Epithelial cell of proximal tubule (primary cell): ENCODE data around the gene GLI1. TPM values are rescaled to one million over a fixed set of nuclear protein-coding genes. Genes with fewer than 3 reads are reported as not detected.
A peak's percentile ranks its signal among the peaks of the same experiment; 100 is the strongest.
"Not testable (repeated sequence)": the region's sequence is repeated elsewhere in the genome, so short reads cannot be mapped to it uniquely, and the experiment has no call there.

ENCODE experiments used
- DNase-seq: peaks from one replicate; pipeline ENCODE4 v3.0.0-alpha.2; 2011; ENCODE audit warnings: low read depth
- H3K4me3 ChIP-seq: 2 replicates; pipeline ENCODE4 v1.5.1; 2011; ENCODE audit warnings: low read depth, mild to moderate bottlenecking, low read length
- CTCF ChIP-seq: conservative IDR thresholded peaks from 2 replicates; pipeline ENCODE4 v1.5.1; 2012; ENCODE audit warnings: low read depth, mild to moderate bottlenecking, low read length
- total RNA-seq: library from RNA; depleted of rRNA; stranded (reverse); fragments of >200 nt; gene quantifications from 2 replicates; pipeline ENCODE4 v1.2.3, GENCODE V29; 2015

Gene GLI1
- 0.51 TPM in 1 of 2 replicates, not detected in the other for total RNA-seq

GRCh38 chr12:57459750-57460467 is at the start of gene GLI1:
GLI1 (plus strand) TSS chr12:57459785; CDS start chr12:57463692, 3,907 bp downstream.
- TF ChIP-seq CTCF: no peak
- peak within 1 kb of the TSS; percentile 60 for H3K4me3 ChIP-seq
- no peak for DNase-seq

- DNase-seq: no peak
- no peak for TF ChIP-seq CTCF
- H3K4me3 ChIP-seq: no peak overlapping the region
Measured at GRCh38 chr12:57410534-57410933, 49.1 kb upstream of the GLI1 start.

GRCh38 chr12:57414160-57414559 is 45.4 kb upstream of the GLI1 start:
- DNase-seq, H3K4me3 ChIP-seq: not testable (repeated sequence)

GRCh38 chr12:57415088-57415487 is 44.5 kb upstream of the GLI1 start:
- DNase-seq: no peak
- H3K4me3 ChIP-seq: no peak overlapping the region
- TF ChIP-seq CTCF: no peak

GRCh38 chr12:57416039-57416996 is 43.3 kb upstream of the GLI1 start:
- TF ChIP-seq CTCF: no peak
- no peak overlapping the region for H3K4me3 ChIP-seq
- no peak for DNase-seq

- H3K4me3 ChIP-seq: no peak overlapping the region
- no peak for DNase-seq
- no peak for TF ChIP-seq CTCF
Measured at GRCh38 chr12:57418255-57418654, 41.3 kb upstream of the GLI1 start.

- DNase-seq: no peak
- no peak overlapping the region for H3K4me3 ChIP-seq
- TF ChIP-seq CTCF: no peak
Measured at GRCh38 chr12:57419495-57419894, 40.1 kb upstream of the GLI1 start.
